DOHH2 (cell line): ENCODE data around the gene CDC40.

ENCODE experiments used
- H3F3A ChIP-seq: fragments of 200-600 bp; sonication (generic), shearing (Covaris generic); 2 replicates; pipeline ENCODE4 v1.6.0; 2016; ENCODE audit warnings: antibody characterized with exemption, mild to moderate bottlenecking; ENCODE audit not compliant: control insufficient read depth, insufficient read depth
- H3K27ac ChIP-seq: fragments of 200-600 bp; sonication (generic); 2 replicates; pipeline ENCODE4 v1.5.1; 2014; ENCODE audit warnings: low read depth, mild to moderate bottlenecking, low read length, moderate library complexity
- H3K27me3 ChIP-seq: fragments of 200-600 bp; sonication (generic); 2 replicates; pipeline ENCODE4 v1.6.1; 2014; ENCODE audit warnings: mild to moderate bottlenecking, low read length, mixed read lengths; ENCODE audit not compliant: control insufficient read depth
- H3K36me3 ChIP-seq: fragments of 200-600 bp; sonication (generic); 2 replicates; pipeline ENCODE4 v1.6.1; 2014; ENCODE audit warnings: mild to moderate bottlenecking, low read length, moderate library complexity, mixed read lengths; ENCODE audit not compliant: control insufficient read depth
- H3K4me1 ChIP-seq: fragments of 200-600 bp; sonication (generic); 2 replicates; pipeline ENCODE4 v1.6.1; 2014; ENCODE audit warnings: mild to moderate bottlenecking, low read length, mixed read lengths; ENCODE audit not compliant: control insufficient read depth
- H3K4me2 ChIP-seq: fragments of 200-600 bp; sonication (generic); 2 replicates; pipeline ENCODE4 v1.6.0; 2014; ENCODE audit warnings: mild to moderate bottlenecking, low read length, moderate library complexity
- H3K4me3 ChIP-seq: fragments of 200-600 bp; sonication (generic); 2 replicates; pipeline ENCODE4 v1.5.1; 2014; ENCODE audit warnings: mild to moderate bottlenecking, low read length, mixed read lengths
- H3K79me2 ChIP-seq: fragments of 200-600 bp; sonication (generic); 2 replicates; pipeline ENCODE4 v1.6.1; 2014; ENCODE audit warnings: mild to moderate bottlenecking, low read length, mixed read lengths; ENCODE audit not compliant: control insufficient read depth
- H3K9me2 ChIP-seq: fragments of 200-600 bp; sonication (generic); replicated peaks from 2 replicates; pipeline ENCODE4 v1.6.1; 2014; ENCODE audit warnings: mild to moderate bottlenecking, low read length, mixed read lengths; ENCODE audit not compliant: control insufficient read depth
- H3K9me3 ChIP-seq: fragments of 200-600 bp; sonication (generic); 2 replicates; pipeline ENCODE4 v1.6.1; 2014; ENCODE audit warnings: antibody characterized with exemption, low read length, mixed read lengths; ENCODE audit not compliant: control insufficient read depth, insufficient read depth
- H4K20me1 ChIP-seq: fragments of 200-600 bp; sonication (generic); 2 replicates; pipeline ENCODE4 v1.6.0; 2014; ENCODE audit warnings: low read depth, mild to moderate bottlenecking, antibody characterized with exemption, low read length, moderate library complexity; ENCODE audit not compliant: control insufficient read depth, insufficient read depth
- EZH2phosphoT487 ChIP-seq: fragments of 200-600 bp; sonication (generic); IDR thresholded peaks from 2 replicates; pipeline ENCODE4 v1.6.1; 2017; ENCODE audit warnings: borderline replicate concordance, mild to moderate bottlenecking, antibody characterized with exemption, low read length, moderate library complexity, mixed read lengths
- TF ChIP-seq, protein P1 (sequence below): fragments of 200-600 bp; sonication (generic); IDR thresholded peaks from one replicate; pipeline ENCODE4 v1.5.1; 2014; ENCODE audit warnings: antibody characterized with exemption, mild to moderate bottlenecking, low read depth, low read length; ENCODE audit not compliant: poor library complexity, severe bottlenecking

CDC40 gene

DNA sequence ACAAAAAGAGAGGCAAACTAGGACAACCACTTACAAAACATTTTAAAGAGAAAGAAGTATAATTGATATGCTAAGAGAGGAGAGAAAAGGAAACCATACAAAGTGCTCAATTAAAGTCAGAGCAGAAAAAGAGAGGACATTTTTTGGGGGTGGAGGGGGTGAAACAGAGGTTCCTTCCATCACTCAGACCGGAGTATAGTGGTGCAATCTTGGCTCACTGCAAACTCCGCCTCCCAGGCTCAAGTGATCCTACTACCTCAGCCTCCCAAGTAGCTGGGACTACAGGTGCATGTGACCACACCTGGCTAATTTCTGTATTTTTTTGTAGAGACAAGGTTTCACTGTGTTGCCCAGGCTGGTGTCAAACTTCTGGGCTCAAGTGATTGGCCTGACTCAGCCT is 10.1 kb upstream of the CDC40 start:
- Histone ChIP-seq H3K27me3 (no peaks in the 10 kb centered on the region), H3K79me2 (peaks cover 100% of the 10 kb centered on the region), H4K20me1 (peaks cover 5% of the 10 kb centered on the region), H3K9me3 (no peaks in the 10 kb centered on the region), H3K36me3 (peaks cover 36% of the 10 kb centered on the region), H3K4me2 (no peak overlapping the region), H3K9me2 (no peaks in the 10 kb centered on the region), H3F3A (no peaks in the 10 kb centered on the region), H3K4me3 (no peak overlapping the region), H3K4me1 (no peaks in the 10 kb centered on the region), H3K27ac (no peak overlapping the region)
- TF ChIP-seq, protein P1, sequence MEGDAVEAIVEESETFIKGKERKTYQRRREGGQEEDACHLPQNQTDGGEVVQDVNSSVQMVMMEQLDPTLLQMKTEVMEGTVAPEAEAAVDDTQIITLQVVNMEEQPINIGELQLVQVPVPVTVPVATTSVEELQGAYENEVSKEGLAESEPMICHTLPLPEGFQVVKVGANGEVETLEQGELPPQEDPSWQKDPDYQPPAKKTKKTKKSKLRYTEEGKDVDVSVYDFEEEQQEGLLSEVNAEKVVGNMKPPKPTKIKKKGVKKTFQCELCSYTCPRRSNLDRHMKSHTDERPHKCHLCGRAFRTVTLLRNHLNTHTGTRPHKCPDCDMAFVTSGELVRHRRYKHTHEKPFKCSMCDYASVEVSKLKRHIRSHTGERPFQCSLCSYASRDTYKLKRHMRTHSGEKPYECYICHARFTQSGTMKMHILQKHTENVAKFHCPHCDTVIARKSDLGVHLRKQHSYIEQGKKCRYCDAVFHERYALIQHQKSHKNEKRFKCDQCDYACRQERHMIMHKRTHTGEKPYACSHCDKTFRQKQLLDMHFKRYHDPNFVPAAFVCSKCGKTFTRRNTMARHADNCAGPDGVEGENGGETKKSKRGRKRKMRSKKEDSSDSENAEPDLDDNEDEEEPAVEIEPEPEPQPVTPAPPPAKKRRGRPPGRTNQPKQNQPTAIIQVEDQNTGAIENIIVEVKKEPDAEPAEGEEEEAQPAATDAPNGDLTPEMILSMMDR, result no peak
- TF ChIP-seq EZH2phosphoT487, result no peak

DNA sequence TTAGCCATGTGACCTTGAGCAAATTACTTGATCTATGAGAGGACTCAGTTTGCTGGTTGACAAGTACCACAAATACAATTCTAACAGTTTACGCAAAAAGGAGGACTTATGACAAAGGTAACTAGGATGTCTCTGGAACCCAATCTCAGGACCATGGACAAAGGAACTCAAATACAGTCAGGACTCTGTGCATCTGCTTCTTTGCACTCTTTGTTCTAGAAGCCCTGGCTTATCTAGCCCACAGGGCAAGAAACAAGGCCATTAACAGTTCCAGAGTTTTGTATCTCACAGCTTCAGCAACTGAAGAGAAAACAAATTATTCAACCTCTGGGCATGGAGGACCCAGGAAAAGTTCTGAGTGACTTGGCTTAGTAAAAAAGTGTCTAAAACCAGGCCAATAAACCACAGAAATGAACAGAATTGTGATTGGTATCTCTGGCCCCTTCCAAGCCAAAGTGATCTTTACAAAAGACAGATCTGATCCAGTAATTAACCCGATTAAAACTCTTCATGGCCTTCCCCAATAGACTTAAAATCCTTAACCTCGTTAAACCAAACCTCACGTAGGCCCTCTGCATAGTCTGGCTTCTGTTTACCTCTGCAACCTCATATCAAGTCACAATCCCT is 6.6 kb upstream of the CDC40 start:
- Histone ChIP-seq H3K79me2 (peaks cover 100% of the 10 kb centered on the region), H3F3A (no peaks in the 10 kb centered on the region), H3K9me3 (no peaks in the 10 kb centered on the region), H3K4me3 (no peak overlapping the region), H3K36me3 (peaks cover 33% of the 10 kb centered on the region), H3K27me3 (no peaks in the 10 kb centered on the region), H3K27ac (no peak overlapping the region), H3K4me1 (peaks cover 17% of the 10 kb centered on the region), H3K9me2 (no peaks in the 10 kb centered on the region), H3K4me2 (no peak overlapping the region), H4K20me1 (peaks cover 18% of the 10 kb centered on the region)
- TF ChIP-seq, protein P1, result no peak
- no peak for TF ChIP-seq EZH2phosphoT487

DNA sequence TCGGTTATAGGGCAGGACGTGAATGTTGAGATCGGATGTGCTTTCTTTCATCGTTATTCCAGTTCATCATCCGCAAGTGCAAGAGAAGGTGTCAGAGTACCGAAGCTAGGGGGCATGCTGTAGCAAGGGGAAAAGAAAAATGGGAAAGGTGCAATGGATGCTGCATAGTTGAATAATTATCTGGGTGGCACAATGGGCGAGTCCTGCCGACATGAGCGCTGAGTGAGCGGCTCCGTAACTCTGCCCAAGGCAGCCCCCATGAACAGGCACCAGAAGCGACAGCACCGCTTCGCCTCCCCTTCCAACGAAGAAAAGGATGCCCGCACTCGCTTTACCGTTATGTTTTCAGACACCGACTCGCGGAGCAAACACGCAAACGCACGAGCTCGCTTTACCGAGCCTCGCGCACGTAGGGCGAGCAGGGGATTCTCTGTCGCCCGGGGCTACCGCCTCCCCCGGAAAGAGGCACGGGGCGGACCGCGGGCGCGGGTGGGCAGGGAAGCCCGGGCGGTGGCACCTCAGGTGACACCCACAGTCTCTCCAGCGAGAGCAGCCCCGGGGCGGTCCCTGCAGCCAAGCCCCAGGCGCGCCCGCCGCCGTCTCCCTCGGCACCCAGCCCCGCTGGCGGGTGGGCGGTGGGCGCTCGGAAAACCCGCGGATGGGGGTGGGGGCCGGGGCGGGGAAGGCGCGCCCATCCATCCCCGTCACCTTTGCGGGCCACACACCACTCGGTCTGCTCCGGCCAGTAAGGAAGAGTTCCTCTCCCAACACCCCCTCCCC is 1.4 kb upstream of the CDC40 start:
- H3F3A ChIP-seq, result no peaks in the 10 kb centered on the region
- H3K4me1 ChIP-seq, result peaks cover 44% of the 10 kb centered on the region
- H3K27me3 ChIP-seq, result no peaks in the 10 kb centered on the region
- H3K27ac ChIP-seq, result peak overlapping the region; percentile 81
- no peaks in the 10 kb centered on the region for H3K9me2 ChIP-seq
- no peaks in the 10 kb centered on the region for H3K9me3 ChIP-seq
- H3K36me3 ChIP-seq, result peaks cover 53% of the 10 kb centered on the region
- H3K4me2 ChIP-seq, result peak overlapping the region; percentile 94
- no peak for TF ChIP-seq EZH2phosphoT487
- TF ChIP-seq, protein P1, result peak; percentile 64
- H4K20me1 ChIP-seq, result peaks cover 39% of the 10 kb centered on the region
- H3K4me3 ChIP-seq, result peak overlapping the region; percentile 94
- H3K79me2 ChIP-seq, result peaks cover 92% of the 10 kb centered on the region
